Stimulated activated naive CD4-positive, alpha-beta T cell (primary cell): Measurements from ENCODE around the gene NT5DC2.

Experiments
- DNase-seq, 6 experiments: peaks; one replicate each; lab custom pipeline; 2025; lab: John Stamatoyannopoulos, UW

The NT5DC2 gene

GRCh38 chr3:52524752-52525679 lies 8.6 kb downstream of the NT5DC2 start:
- no peak for DNase-seq

DNA sequence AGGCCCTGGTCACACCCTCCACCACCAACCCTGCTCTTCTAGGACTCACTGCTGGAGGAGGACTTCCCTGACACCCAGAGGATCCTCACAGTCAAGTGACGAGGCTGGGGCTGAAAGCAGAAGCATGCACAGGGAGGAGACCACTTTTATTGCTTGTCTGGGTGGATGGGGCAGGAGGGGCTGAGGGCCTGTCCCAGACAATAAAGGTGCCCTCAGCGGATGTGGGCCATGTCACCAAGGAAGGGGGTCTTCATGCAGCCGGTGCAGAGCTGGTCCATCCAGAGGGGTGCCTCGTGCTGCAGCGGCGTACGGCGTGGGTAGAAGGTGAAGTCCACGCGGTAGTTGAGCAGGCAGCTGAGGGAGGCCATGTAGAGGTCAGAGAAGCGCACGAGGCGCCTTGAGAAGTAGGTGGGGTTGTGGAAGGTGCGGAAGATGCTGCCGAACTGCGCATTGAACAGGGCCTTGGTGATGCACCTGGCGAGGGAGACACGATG lies 9.4 kb downstream of the NT5DC2 start:
- DNase-seq = no peak

DNA sequence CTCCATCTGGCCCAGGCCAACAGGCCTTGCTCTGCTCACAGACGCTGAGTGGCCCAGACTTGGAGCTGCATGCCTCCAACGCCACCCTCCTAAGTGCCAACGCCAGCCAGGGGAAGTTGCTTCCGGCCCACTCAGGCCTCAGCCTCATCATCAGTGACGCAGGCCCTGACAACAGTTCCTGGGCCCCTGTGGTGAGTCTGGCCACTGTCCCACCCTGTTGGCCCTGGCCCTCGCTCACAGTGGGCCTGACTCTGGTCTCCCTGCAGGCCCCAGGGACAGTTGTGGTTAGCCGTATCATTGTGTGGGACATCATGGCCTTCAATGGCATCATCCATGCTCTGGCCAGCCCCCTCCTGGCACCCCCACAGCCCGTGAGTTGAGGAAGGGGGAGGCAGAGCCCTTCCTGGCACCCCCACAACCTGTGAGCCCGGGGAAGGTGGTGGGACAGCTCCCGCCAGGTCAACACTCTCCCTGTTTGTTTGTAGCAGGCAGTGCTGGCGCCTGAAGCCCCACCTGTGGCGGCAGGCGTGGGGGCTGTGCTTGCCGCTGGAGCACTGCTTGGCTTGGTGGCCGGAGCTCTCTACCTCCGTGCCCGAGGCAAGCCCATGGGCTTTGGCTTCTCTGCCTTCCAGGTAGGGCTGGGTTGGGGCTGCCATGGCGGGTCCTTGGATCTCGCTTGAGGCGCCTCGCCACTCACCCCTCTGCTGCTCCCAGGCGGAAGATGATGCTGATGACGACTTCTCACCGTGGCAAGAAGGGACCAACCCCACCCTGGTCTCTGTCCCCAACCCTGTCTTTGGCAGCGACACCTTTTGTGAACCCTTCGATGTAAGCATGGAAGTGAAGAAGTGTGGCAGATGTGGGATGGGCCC lies 10.0 kb downstream of the NT5DC2 start:
- no peak for DNase-seq

DNA sequence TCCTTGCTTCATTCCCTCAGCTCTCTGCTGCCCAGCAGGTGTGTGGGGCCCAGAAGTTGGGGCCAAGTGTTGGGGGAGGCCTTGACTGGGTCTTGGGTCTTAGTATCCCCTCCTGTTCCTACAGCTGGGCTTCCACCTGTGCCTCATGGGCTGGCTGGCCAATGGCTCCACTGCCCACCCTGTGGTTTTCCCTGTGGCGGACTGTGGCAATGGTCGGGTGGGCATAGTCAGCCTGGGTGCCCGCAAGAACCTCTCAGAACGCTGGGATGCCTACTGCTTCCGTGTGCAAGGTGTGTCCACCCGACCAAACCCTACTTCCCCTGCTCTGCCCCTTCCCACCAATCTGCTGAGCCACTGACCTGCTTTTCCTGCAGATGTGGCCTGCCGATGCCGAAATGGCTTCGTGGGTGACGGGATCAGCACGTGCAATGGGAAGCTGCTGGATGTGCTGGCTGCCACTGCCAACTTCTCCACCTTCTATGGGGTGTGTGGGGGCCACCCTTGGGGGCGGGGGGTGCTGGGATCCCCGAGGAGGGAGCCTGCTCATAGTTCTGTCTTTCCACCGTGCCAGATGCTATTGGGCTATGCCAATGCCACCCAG lies 10.9 kb downstream of the NT5DC2 start:
- DNase-seq = no peak

DNA sequence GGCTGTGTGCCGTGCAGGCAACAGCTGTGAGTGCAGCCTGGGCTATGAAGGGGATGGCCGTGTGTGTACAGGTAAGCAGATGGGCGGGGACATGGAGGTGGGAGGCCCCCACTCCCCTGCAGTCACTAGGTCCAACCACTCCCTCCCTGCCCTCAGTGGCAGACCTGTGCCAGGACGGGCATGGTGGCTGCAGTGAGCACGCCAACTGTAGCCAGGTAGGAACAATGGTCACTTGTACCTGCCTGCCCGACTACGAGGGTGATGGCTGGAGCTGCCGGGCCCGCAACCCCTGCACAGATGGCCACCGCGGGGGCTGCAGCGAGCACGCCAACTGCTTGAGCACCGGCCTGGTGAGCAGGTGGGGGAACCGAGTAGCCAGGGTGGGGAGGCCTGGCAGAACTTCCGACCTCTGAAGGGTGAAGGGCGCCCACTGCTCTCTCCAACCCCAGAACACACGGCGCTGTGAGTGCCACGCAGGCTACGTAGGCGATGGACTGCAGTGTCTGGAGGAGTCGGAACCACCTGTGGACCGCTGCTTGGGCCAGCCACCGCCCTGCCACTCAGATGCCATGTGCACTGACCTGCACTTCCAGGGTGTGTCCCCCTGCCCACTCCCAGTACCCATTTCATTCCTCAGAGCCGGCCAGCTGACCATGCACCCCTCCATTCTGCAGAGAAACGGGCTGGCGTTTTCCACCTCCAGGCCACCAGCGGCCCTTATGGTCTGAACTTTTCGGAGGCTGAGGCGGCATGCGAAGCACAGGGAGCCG lies 11.6 kb downstream of the NT5DC2 start:
- no peak for DNase-seq

DNA sequence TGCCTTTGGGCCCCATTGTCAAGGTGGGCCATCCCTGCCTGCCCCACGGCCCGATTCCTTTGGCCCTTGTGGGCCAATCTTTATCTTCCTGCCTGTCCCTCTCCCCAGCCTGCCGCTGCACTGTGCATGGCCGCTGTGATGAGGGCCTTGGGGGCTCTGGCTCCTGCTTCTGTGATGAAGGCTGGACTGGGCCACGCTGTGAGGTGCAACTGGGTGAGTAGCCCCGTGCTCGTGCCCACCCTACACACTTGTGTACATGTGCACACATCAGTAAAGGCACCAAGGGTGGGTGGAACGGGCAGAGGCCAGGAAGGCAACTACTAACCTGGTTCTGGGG lies 12.2 kb downstream of the NT5DC2 start:
- DNase-seq = no peak

DNA sequence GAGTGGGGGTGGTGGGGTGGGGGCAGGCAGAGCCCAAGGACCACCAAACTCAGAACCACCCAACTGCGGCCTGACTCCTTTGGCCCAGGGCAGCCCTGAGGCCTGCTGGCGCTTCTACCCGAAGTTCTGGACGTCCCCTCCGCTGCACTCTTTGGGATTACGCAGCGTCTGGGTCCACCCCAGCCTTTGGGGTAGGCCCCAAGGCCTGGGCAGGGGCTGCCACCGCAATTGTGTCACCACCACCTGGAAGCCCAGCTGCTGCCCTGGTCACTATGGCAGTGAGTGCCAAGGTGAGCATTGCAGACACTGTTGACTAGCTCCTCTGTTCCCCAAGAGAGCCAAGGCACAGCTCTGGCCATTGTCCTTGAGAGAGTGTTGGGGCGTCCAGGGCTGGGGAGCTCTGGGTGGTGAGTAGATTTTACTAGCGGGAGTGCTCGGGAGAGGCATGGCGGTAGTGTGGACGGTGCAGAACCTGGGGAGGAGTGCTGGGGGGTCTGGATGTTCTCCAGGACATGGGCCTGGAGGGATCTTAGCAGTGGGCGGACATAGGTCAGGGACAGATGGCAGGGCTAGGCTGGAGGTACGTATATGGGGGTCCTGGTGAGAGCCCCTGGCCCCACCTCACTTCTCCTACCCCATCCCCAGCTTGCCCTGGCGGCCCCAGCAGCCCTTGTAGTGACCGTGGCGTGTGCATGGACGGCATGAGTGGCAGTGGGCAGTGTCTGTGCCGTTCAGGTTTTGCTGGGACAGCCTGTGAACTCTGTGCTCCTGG lies 12.8 kb downstream of the NT5DC2 start:
- no peak for DNase-seq

DNA sequence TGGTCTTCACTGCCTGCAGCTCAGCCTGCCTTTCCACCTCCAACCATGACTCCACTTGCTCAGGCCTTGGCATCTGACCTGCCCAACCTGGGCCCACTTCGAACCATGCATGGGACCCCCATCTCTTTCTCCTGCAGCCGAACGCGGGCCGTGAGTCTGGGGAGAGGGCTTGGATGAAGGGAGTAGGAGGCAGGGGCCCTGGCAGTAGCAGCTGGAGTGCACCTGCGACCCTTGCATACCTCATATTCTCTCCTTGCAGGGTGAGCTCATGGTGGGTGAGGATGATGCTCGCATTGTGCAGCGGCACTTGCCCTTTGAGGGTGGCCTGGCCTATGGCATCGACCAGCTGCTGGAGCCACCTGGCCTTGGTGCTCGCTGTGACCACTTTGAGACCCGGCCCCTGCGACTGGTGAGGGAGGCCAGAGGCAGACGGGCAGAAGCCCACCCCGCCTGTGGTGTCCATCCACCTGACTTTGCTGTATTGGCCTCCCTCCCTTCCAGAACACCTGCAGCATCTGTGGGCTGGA lies 13.5 kb downstream of the NT5DC2 start:
- no peak for DNase-seq

DNA sequence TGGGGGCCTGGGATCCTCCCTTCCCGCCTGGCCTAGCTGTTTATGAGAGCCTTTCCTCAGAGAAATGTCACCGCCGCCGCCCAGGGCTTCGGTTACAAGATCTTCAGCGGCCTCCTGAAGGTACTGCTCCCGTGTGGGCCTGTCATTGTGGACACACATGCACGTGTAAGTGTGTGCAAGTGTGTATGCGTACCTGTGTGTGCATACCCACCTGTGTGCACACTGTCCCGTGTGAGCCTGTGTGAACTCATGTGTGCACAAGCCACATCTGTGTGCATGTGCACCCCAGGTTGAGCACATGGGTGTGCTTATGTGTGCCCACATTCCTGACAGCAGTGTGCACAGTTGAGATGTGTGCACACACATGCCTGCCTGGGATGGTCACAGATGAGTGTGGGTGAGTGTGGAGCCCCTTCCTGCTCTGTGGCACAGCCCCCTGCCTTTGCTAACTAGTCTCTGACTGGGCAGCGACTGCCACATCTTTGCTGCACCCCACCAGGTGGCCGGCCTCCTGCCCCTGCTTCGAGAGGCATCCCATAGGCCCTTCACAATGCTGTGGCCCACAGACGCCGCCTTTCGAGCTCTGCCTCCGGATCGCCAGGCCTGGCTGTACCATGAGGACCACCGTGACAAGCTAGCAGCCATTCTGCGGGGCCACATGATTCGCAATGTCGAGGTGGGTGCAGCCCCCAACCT lies 14.1 kb downstream of the NT5DC2 start:
- DNase-seq = no peak

- no peak for DNase-seq
Observed at GRCh38 chr3:52518723-52519444, 14.8 kb downstream of the NT5DC2 start.

DNA sequence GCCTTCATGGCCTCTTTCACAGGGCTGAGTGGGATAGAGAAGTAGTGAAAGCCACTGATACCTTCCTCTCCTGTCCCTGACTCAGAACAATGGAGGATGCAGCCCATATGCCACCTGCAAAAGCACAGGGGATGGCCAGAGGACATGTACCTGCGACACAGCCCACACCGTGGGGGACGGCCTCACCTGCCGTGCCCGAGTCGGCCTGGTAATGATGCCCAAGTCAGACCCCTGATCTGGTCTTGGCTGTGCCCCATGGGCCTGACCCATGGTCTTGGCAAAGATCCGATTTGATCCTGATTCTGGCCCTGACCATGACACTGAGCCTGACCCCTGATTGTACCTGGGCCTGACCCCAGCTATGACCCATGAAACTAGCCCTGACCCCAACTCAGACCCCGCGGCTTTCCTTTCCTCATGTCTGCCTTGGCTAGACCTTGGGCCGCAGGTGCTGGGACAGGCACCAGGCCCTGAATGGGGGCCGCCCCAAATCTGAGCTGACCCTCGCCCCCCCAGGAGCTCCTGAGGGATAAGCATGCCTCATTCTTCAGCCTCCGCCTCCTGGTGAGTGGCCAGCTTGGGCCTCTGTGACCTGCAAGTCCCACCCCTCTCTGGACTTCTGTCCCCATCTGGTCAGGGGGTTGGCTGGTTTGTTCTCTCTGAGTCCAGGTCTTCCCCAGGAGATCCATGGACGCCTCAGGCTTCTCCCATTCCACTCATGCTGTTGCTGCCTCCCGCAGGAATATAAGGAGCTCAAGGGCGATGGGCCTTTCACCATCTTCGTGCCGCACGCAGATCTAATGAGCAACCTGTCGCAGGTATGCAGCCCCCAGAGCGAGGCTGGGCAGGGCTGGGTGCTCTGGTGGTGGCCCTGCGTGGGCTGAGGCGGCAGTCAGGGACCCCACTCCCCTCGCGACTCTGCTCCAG lies 15.6 kb downstream of the NT5DC2 start:
- DNase-seq = no peak

GRCh38 chr3:52516509-52517195 lies 17.0 kb downstream of the NT5DC2 start:
- no peak for DNase-seq

DNA sequence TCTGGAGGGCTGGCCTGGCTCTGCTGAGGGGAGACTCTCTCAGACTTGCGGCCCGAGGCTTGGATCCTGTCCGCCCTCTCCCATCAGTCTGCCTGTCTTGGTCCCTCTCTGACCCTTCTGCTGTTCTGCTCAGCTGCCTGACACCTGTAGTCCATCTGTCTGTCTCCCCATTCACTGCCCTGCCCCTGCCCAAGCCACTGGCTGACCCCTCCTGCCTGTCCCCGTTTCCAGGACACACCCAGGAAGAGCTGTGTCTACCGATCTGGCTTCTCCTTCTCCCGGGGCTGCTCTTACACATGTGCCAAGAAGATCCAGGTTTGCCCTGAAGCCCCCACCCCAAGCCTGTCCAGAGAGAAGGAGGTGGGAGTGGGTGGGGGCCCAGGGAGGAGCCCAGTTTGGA lies 18.5 kb downstream of the NT5DC2 start:
- no peak for DNase-seq

- DNase-seq = no peak
Observed at GRCh38 chr3:52514576-52514975, 19.1 kb downstream of the NT5DC2 start.

- no peak for DNase-seq
Observed at GRCh38 chr3:52513281-52513680, 20.4 kb downstream of the NT5DC2 start.

DNA sequence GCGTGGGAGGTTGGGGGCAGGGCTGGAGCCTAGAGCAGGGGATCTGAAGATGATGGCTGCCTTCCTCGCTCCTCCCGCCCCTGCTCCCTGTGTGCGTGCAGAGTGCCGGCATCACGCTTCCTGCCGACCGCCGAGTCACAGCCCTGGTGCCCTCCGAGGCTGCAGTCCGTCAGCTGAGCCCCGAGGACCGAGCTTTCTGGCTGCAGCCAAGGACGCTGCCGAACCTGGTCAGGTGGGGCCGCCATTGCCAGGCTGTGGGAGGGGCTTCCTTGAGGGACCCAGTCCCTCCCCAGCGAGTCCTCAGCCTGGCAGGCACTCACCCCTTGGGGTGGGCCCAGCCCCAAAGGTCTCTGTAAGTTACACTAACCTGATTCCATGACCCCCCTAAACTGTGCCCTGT lies 20.9 kb downstream of the NT5DC2 start:
- DNase-seq = no peak

DNA sequence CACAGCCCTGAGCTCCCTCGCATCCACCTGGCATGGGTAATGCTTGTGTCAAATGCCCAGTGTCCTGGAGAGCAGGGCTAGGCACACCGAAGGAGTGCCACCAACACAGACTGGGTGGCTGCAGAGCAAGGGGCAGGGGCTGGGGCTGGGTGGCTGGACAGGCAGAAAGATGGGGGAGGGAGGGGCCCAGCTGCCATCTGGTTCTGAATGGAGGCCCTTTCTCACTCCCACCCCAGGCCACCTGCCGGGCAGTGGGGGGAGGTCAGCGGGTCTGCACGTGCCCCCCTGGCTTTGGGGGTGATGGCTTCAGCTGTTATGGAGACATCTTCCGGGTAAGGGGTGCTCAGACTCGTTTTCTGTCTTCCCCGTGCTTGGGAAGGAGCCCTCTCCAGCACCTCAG lies 21.6 kb downstream of the NT5DC2 start:
- no peak for DNase-seq

GRCh38 chr3:52511509-52511908 lies 22.1 kb downstream of the NT5DC2 start:
- DNase-seq = no peak
